MM.1S (cell line): ENCODE results near the gene SYNE2.

Experiments
- DNase-seq: peaks from one replicate; pipeline ENCODE4 v3.0.0-alpha.2; 2015
- H2AFZ ChIP-seq: fragments of 300-600 bp; sonication (generic); 2 replicates; pipeline ENCODE4 v1.6.0; 2016; ENCODE audit warnings: antibody characterized with exemption, low read length
- H3F3A ChIP-seq: fragments of 300-600 bp; sonication (generic); 2 replicates; pipeline ENCODE4 v1.6.1; 2016; ENCODE audit warnings: mild to moderate bottlenecking, antibody characterized with exemption, low read length, moderate library complexity, mixed read lengths; ENCODE audit not compliant: insufficient read depth
- H3K27ac ChIP-seq: fragments of 300-600 bp; sonication (generic); 2 replicates; pipeline ENCODE4 v1.5.1; 2016; ENCODE audit warnings: mild to moderate bottlenecking, low read length
- H3K27me3 ChIP-seq: fragments of 300-600 bp; sonication (generic); replicated peaks from 2 replicates; pipeline ENCODE4 v1.6.0; 2016; ENCODE audit warnings: low read length; ENCODE audit not compliant: insufficient read depth
- H3K36me3 ChIP-seq: fragments of 300-600 bp; sonication (generic); replicated peaks from 2 replicates; pipeline ENCODE4 v1.6.1; 2016; ENCODE audit warnings: mild to moderate bottlenecking, low read length, mixed read lengths; ENCODE audit not compliant: insufficient read depth
- H3K4me1 ChIP-seq: fragments of 300-600 bp; sonication (generic); 2 replicates; pipeline ENCODE4 v1.6.1; 2016; ENCODE audit warnings: low read length, mixed read lengths
- H3K4me2 ChIP-seq: fragments of 300-600 bp; sonication (generic); 2 replicates; pipeline ENCODE4 v1.6.0; 2016; ENCODE audit warnings: low read depth, low read length
- H3K4me3 ChIP-seq: fragments of 300-600 bp; sonication (generic); 2 replicates; pipeline ENCODE4 v1.5.1; 2016; ENCODE audit warnings: low read length, mixed read lengths
- H3K79me2 ChIP-seq: fragments of 300-600 bp; sonication (generic); 2 replicates; pipeline ENCODE4 v1.6.1; 2016; ENCODE audit warnings: mixed run types, low read length, mixed read lengths
- H3K9ac ChIP-seq: fragments of 300-600 bp; sonication (generic); 2 replicates; pipeline ENCODE4 v1.6.1; 2016; ENCODE audit warnings: low read length, mixed read lengths
- H3K9me2 ChIP-seq: fragments of 300-600 bp; sonication (generic); replicated peaks from 2 replicates; pipeline ENCODE4 v1.6.1; 2016; ENCODE audit warnings: mild to moderate bottlenecking, low read length, mixed read lengths; ENCODE audit not compliant: insufficient read depth
- H3K9me3 ChIP-seq: fragments of 300-600 bp; sonication (generic); replicated peaks from 2 replicates; pipeline ENCODE4 v1.6.1; 2016; ENCODE audit warnings: mild to moderate bottlenecking, low read length, mixed read lengths; ENCODE audit not compliant: insufficient read depth
- H4K20me1 ChIP-seq: fragments of 300-600 bp; sonication (generic); 2 replicates; pipeline ENCODE4 v1.6.1; 2016; ENCODE audit warnings: mild to moderate bottlenecking, low read length, moderate library complexity, mixed read lengths; ENCODE audit not compliant: insufficient read depth
- EZH2 ChIP-seq: fragments of 300-600 bp; sonication (generic); optimal IDR thresholded peaks from 2 replicates; pipeline ENCODE3; 2017; ENCODE audit warnings: low read depth, mild to moderate bottlenecking, antibody characterized with exemption, low read length, mixed read lengths
- EZH2phosphoT487 ChIP-seq: fragments of 300-600 bp; sonication (generic); IDR thresholded peaks from 2 replicates; pipeline ENCODE4 v1.6.1; 2018; ENCODE audit warnings: antibody characterized with exemption, low read length
- TF ChIP-seq, protein P1 (sequence below): fragments of 300-600 bp; sonication (generic); IDR thresholded peaks from 2 replicates; pipeline ENCODE4 v1.5.1; 2016; ENCODE audit warnings: antibody characterized with exemption, low read length, mixed read lengths

Gene SYNE2

DNA sequence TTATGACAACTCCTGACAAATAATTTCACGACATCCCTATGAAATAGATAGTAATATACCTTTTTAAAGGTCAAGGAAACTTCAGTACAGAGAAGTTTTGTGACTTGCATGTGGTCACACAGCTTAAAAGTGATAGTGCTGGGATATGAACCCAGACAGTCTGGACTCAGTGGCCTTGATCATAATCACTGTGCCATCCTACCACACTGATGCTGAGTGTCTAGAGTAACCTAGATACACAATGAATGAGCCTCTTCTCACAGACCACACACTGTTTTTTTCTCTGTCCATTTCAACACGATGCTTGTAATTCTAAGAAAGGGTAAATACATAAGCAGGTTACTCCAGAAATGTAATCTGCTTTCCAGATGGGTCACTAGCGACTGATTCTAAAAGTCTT is 88.2 kb downstream of the SYNE2 start:
- Histone ChIP-seq H3K27me3 (no peaks in the 10 kb centered on the region), H3F3A (no peaks in the 10 kb centered on the region), H3K4me3 (no peak overlapping the region), H3K4me2 (no peak overlapping the region), H3K9me3 (no peaks in the 10 kb centered on the region), H2AFZ (no peak overlapping the region), H3K79me2 (no peaks in the 10 kb centered on the region), H3K9me2 (no peaks in the 10 kb centered on the region), H3K36me3 (no peaks in the 10 kb centered on the region), H3K9ac (no peak overlapping the region), H3K27ac (no peak overlapping the region), H3K4me1 (no peaks in the 10 kb centered on the region), H4K20me1 (no peaks in the 10 kb centered on the region)
- TF ChIP-seq, protein P1, sequence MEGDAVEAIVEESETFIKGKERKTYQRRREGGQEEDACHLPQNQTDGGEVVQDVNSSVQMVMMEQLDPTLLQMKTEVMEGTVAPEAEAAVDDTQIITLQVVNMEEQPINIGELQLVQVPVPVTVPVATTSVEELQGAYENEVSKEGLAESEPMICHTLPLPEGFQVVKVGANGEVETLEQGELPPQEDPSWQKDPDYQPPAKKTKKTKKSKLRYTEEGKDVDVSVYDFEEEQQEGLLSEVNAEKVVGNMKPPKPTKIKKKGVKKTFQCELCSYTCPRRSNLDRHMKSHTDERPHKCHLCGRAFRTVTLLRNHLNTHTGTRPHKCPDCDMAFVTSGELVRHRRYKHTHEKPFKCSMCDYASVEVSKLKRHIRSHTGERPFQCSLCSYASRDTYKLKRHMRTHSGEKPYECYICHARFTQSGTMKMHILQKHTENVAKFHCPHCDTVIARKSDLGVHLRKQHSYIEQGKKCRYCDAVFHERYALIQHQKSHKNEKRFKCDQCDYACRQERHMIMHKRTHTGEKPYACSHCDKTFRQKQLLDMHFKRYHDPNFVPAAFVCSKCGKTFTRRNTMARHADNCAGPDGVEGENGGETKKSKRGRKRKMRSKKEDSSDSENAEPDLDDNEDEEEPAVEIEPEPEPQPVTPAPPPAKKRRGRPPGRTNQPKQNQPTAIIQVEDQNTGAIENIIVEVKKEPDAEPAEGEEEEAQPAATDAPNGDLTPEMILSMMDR: no peak
- no peak for TF ChIP-seq EZH2
- TF ChIP-seq EZH2phosphoT487: no peak
- no peak for DNase-seq

GRCh38 chr14:63949696-63950095 is 96.9 kb downstream of the SYNE2 start:
- Histone ChIP-seq H3K9ac (no peak overlapping the region), H3K27ac (no peak overlapping the region), H3K4me2 (no peak overlapping the region), H3K27me3 (no peaks in the 10 kb centered on the region), H3K9me3 (no peaks in the 10 kb centered on the region), H3K4me1 (no peaks in the 10 kb centered on the region), H3K79me2 (no peaks in the 10 kb centered on the region), H3K36me3 (no peaks in the 10 kb centered on the region), H4K20me1 (no peaks in the 10 kb centered on the region), H2AFZ (no peak overlapping the region), H3F3A (no peaks in the 10 kb centered on the region), H3K4me3 (no peak overlapping the region), H3K9me2 (no peaks in the 10 kb centered on the region)
- TF ChIP-seq EZH2phosphoT487 (no peak), EZH2 (no peak)
- TF ChIP-seq, protein P1: no peak
- no peak for DNase-seq

GRCh38 chr14:63951021-63951420 is 98.2 kb downstream of the SYNE2 start:
- Histone ChIP-seq H3K4me2 (no peak overlapping the region), H4K20me1 (no peaks in the 10 kb centered on the region), H3K27me3 (no peaks in the 10 kb centered on the region), H3K9me2 (no peaks in the 10 kb centered on the region), H3K27ac (no peak overlapping the region), H2AFZ (no peak overlapping the region), H3K36me3 (no peaks in the 10 kb centered on the region), H3K79me2 (no peaks in the 10 kb centered on the region), H3K4me3 (no peak overlapping the region), H3K4me1 (no peaks in the 10 kb centered on the region), H3K9ac (no peak overlapping the region), H3K9me3 (no peaks in the 10 kb centered on the region), H3F3A (no peaks in the 10 kb centered on the region)
- TF ChIP-seq, protein P1: no peak
- TF ChIP-seq EZH2 (no peak), EZH2phosphoT487 (no peak)
- DNase-seq: no peak

DNA sequence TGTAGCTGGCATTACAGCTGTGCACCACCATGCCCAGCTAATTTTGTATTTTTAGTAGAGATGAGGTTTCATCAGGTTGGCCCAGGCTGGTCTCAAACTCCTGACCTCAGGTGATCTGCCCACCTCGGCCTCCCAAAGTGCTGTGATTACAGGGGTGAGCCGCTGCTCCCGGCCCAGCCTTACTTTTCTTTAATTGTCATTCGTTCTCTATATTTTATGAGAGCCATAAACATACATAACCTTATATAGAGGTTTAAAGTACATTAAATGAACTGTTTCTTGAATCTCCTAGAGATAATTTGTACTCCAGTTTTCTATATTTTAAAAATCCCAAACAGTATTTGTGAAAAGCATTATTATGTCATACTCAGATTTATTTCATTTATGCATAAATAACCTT is 98.6 kb downstream of the SYNE2 start:
- H3K4me2 ChIP-seq: no peak overlapping the region
- no peaks in the 10 kb centered on the region for H3K27me3 ChIP-seq

More for the DNA sequence above, 98.6 kb downstream of the SYNE2 start:
- Histone ChIP-seq H3K36me3 (no peaks in the 10 kb centered on the region), H3F3A (no peaks in the 10 kb centered on the region), H3K9ac (no peak overlapping the region), H3K4me3 (no peak overlapping the region), H3K27ac (no peak overlapping the region), H2AFZ (no peak overlapping the region), H4K20me1 (no peaks in the 10 kb centered on the region), H3K9me2 (no peaks in the 10 kb centered on the region), H3K79me2 (no peaks in the 10 kb centered on the region), H3K9me3 (no peaks in the 10 kb centered on the region), H3K4me1 (no peaks in the 10 kb centered on the region)
- DNase-seq: no peak
- TF ChIP-seq, protein P1: no peak
- TF ChIP-seq EZH2phosphoT487: no peak
- no peak for TF ChIP-seq EZH2
